ENCODE measurements around the gene PALLD. TPM values are rescaled to one million over a fixed set of nuclear protein-coding genes. Genes with fewer than 3 reads are reported as not detected.

Gene PALLD
- total RNA-seq, 1 donor from 2014 or later: 179 TPM

DNA sequence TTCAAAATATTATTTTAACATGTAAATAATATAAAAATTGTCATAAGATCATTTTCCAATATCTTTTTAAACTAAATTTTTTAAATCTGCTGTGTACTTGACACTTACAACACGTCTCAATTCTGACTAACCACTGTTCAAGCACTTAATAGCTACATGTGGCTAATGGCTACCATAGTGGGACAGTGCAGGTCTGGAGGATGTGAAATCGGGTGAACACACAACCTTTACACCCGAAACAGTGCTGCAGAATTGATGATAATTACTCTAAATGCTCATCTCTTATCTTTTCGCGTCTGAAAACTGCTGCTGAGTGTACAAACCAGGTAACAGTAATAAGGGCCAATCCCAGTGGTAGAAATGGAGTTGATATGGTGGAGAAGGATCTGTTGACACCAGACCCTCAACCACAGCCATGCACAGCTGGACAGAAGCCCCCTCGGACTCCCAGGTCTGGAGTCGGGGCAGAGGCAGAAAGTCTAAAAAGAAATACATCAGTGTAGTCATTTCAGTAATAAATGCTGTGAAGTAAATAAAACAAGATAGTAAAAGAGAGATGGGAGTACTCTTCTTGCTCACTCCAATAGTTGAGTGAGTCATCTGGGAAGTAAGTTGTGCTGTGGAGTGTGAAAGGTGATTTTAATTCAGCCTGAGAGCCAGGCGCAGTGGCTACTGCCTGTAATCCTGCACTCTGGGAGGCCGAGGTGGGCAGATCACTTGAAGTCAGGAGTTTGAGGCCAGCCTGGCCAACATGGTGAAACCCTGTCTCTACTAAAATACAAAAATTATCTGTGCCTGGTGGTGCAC lies 363.2 kb downstream of the PALLD start:
- H3K4me3 ChIP-seq: no peak overlapping the region
- H3K36me3 ChIP-seq: no peaks in the 10 kb centered on the region
- H3K4me1 ChIP-seq: peaks cover 30% of the 10 kb centered on the region
- DNase-seq (no peak), ATAC-seq (no peak)
- H3K27me3 ChIP-seq: no peaks in the 10 kb centered on the region
- intact Hi-C loops (cut with DNase I): no loop called here
- H3K27ac ChIP-seq: peak overlapping the region; percentile 20
- TF ChIP-seq, protein P1, sequence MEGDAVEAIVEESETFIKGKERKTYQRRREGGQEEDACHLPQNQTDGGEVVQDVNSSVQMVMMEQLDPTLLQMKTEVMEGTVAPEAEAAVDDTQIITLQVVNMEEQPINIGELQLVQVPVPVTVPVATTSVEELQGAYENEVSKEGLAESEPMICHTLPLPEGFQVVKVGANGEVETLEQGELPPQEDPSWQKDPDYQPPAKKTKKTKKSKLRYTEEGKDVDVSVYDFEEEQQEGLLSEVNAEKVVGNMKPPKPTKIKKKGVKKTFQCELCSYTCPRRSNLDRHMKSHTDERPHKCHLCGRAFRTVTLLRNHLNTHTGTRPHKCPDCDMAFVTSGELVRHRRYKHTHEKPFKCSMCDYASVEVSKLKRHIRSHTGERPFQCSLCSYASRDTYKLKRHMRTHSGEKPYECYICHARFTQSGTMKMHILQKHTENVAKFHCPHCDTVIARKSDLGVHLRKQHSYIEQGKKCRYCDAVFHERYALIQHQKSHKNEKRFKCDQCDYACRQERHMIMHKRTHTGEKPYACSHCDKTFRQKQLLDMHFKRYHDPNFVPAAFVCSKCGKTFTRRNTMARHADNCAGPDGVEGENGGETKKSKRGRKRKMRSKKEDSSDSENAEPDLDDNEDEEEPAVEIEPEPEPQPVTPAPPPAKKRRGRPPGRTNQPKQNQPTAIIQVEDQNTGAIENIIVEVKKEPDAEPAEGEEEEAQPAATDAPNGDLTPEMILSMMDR (IDR thresholded peaks at IDR 0.05): no peak
- H3K9me3 ChIP-seq: no peaks in the 10 kb centered on the region

DNA sequence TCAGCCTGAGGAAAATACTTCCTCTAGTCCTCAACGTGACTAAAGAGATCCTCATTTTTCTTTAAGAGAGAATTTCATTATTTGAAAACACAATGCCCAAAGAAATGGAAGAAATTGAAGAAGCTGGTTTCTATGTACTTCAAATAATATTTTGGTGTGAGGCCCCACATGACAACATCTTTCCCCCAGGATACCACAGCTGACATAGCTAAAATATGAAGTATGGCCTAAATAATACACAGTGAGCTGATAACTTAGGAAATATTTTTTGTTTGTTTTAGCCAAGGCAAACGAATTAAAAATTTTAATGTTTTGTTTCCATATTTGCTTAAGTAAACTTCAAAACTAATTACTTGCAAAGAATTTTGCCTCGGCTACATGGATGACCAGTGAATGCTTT lies 364.0 kb downstream of the PALLD start:
- H3K27me3 ChIP-seq: no peaks in the 10 kb centered on the region
- peaks cover 25% of the 10 kb centered on the region for H3K4me1 ChIP-seq
- H3K27ac ChIP-seq: no peak overlapping the region
- H3K36me3 ChIP-seq: no peaks in the 10 kb centered on the region
- ATAC-seq (no peak), DNase-seq (no peak)
- TF ChIP-seq, protein P1 (IDR thresholded peaks at IDR 0.05): no peak
- H3K4me3 ChIP-seq: no peak overlapping the region
- no peaks in the 10 kb centered on the region for H3K9me3 ChIP-seq
- intact Hi-C loops (cut with DNase I): no loop called here

DNA sequence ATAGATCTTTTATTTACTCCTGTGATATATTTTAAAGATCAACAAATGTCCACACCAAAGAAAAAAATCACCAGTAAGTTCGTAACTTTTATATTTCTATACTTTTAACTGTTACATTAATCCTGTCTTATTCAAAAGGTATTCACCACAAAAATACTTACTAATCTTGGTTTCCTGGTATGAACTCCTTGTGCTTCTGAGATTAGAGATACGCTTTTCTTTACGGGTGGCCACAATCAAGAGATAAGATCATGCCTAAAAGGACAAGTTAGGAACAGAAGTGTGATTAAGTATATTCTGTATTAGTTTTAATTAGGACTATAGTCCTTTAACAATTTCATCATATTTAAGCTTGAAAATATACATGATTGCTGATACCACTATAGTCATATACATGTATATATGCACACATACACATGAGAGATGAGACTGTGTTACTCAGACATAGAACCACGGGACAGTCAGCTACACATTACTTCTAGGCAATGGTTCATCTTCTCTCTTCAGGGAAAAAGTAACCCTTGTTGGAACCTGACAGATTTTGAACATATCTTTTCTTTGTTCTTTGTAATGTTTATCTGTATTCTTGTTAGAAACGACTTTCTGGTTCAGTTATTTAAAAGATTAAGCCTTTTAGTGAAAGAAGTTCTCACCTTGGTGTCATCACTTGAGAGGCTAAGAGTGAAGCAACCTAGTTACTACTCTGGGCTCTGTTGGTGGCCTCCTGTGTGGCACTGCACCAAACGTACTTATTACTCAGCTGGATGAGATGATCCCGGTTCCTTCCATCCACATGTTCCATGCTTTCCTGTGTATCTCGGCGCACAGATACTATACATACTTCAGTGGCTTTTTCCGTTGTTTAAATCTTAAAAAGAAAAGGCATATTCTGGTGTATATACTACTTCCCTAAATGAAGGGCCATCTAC lies 367.1 kb downstream of the PALLD start:
- no peaks in the 10 kb centered on the region for H3K36me3 ChIP-seq
- H3K4me1 ChIP-seq: peaks cover 5% of the 10 kb centered on the region
- no peak overlapping the region for H3K27ac ChIP-seq
- H3K9me3 ChIP-seq: no peaks in the 10 kb centered on the region
- TF ChIP-seq, protein P1 (IDR thresholded peaks at IDR 0.05): no peak
- DNase-seq (no peak), ATAC-seq (no peak)
- H3K27me3 ChIP-seq: no peaks in the 10 kb centered on the region
- H3K4me3 ChIP-seq: no peak overlapping the region
- intact Hi-C loops (cut with DNase I): no loop called here

GRCh38 chr4:168864821-168865541 lies 368.1 kb downstream of the PALLD start:
- Histone ChIP-seq H3K9me3 (no peaks in the 10 kb centered on the region), H3K27me3 (no peaks in the 10 kb centered on the region), H3K4me3 (no peak overlapping the region), H3K4me1 (no peaks in the 10 kb centered on the region), H3K36me3 (no peaks in the 10 kb centered on the region), H3K27ac (no peak overlapping the region)
- DNase-seq: no peak
- TF ChIP-seq, protein P1 (IDR thresholded peaks at IDR 0.05): peak; percentile 27
- ATAC-seq: peak; percentile 65
- intact Hi-C loops (cut with DNase I): no loop called here

DNA sequence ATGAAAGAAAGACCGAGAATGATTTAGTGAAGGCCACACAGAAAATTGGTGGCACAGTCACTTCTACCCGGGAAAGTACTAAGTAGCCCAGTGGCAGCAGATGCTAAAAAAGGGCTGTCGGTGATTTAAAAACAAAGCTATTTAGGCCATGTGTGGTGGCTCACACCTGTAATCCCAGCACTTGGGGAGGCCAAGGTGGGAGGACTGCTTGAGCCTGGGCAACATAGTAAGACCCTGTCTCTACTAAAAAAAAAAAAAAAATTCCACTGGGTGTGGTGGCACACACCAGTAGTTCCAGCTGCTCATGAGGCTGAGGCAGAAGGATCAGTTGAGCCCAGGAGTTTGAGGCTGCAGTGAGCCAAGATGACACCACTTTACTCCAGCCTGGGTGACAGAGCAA lies 369.0 kb downstream of the PALLD start:
- H3K4me1 ChIP-seq: no peaks in the 10 kb centered on the region
- intact Hi-C loops (cut with DNase I): no loop called here

More for the DNA sequence above, 369.0 kb downstream of the PALLD start:
- Histone ChIP-seq H3K36me3 (no peaks in the 10 kb centered on the region), H3K27me3 (no peaks in the 10 kb centered on the region), H3K27ac (no peak overlapping the region), H3K9me3 (no peaks in the 10 kb centered on the region), H3K4me3 (no peak overlapping the region)
- ATAC-seq (no peak), DNase-seq (no peak)
- TF ChIP-seq, protein P1 (IDR thresholded peaks at IDR 0.05): no peak

Measured in upper lobe of right lung (tissue), 1 donor.